Liver (tissue), 3 donors: ENCODE measurements around the gene UGT1A8.

Experiments used
- CTCF ChIP-seq: fragments of 150-350 bp; IDR thresholded peaks from 2 replicates; pipeline ENCODE4 v1.5.1; 2017; ENCODE audit warnings: improper control_type of control experiment, low read depth, low read length; ENCODE audit not compliant: missing input control
- GABPA ChIP-seq, 2 donors: IDR thresholded peaks in 1 of 2; conservative IDR thresholded peaks in 1 of 2; 2 replicates each; pipeline ENCODE4 v1.6.1; 2016; ENCODE audit warnings: antibody characterized with exemption in 2 of 2, mild to moderate bottlenecking in 1 of 2, moderate library complexity in 1 of 2
- RAD21 ChIP-seq, 2 donors: IDR thresholded peaks; 2 replicates each; pipeline ENCODE4 v1.6.1; 2016; ENCODE audit warnings: antibody characterized with exemption in 2 of 2, mild to moderate bottlenecking in 2 of 2
- REST ChIP-seq: IDR thresholded peaks from 2 replicates; pipeline ENCODE4 v1.6.1; 2016; ENCODE audit warnings: antibody characterized with exemption, mild to moderate bottlenecking
- donor health status: healthy.
- donor health status: healthy.

GRCh38 chr2:233680361-233681045, 63.1 kb downstream of the UGT1A8 start:
- TF ChIP-seq REST = no peak
- no peak for TF ChIP-seq RAD21 (IDR thresholded peaks at IDR 0.05)
- no peak for TF ChIP-seq GABPA (IDR thresholded peaks at IDR 0.05 in 1 of 2, conservative IDR thresholded peaks at IDR 0.05 in 1 of 2)
- TF ChIP-seq CTCF = no peak
